ENCODE data around the gene SORL1-AS1.

The SORL1-AS1 gene

GRCh38 chr11:121499405-121499804, 46.6 kb upstream of the SORL1-AS1 start:
- Mint-ChIP-seq H3K27ac (no peak overlapping the region), H3K36me3 (peaks cover 18% of the 10 kb centered on the region), H3K4me3 (no peak overlapping the region), H3K27me3 (ENCODE audit: insufficient read depth, low read depth) (peaks cover 8% of the 10 kb centered on the region), H3K9me3 (peaks cover 6% of the 10 kb centered on the region), H3K4me1 (peaks cover 13% of the 10 kb centered on the region)
- peaks cover 6% of the 10 kb centered on the region for H3K79me2 ChIP-seq (ENCODE audit: low read depth)
- H3K4me1 ChIP-seq: peaks cover 34% of the 10 kb centered on the region
- H3K27ac ChIP-seq: no peak overlapping the region
- H2AFZ ChIP-seq (replicated peaks): no peak overlapping the region
- no peaks in the 10 kb centered on the region for H3K27me3 ChIP-seq
- TF ChIP-seq EZH2 (IDR thresholded peaks at IDR 0.05): no peak
- no peak for TF ChIP-seq EZH2phosphoT487 (IDR thresholded peaks at IDR 0.05)
- TF ChIP-seq CTCF (IDR thresholded peaks at IDR 0.05): no peak
- no peak overlapping the region for H3K4me3 ChIP-seq
- no peaks in the 10 kb centered on the region for H3K9me3 ChIP-seq (ENCODE audit: low read depth)
- H3K4me2 ChIP-seq: no peak overlapping the region
- H3K36me3 ChIP-seq: no peaks in the 10 kb centered on the region
- peaks cover 17% of the 10 kb centered on the region for H4K20me1 ChIP-seq (ENCODE audit: low read depth)
- no peak for DNase-seq (ENCODE audit: low spot score)
- H3F3A ChIP-seq (ENCODE audit: low read depth): peaks cover 52% of the 10 kb centered on the region
- H3K9ac ChIP-seq: no peak overlapping the region

GRCh38 chr11:121497176-121497998, 44.6 kb upstream of the SORL1-AS1 start:
- peak overlapping the region; percentile 10 for H3K27ac Mint-ChIP-seq
- no peaks in the 10 kb centered on the region for H3K9me3 ChIP-seq (ENCODE audit: low read depth)
- peaks cover 8% of the 10 kb centered on the region for H3K27me3 Mint-ChIP-seq (ENCODE audit: insufficient read depth, low read depth)
- no peak overlapping the region for H3K9ac ChIP-seq
- peaks cover 17% of the 10 kb centered on the region for H4K20me1 ChIP-seq (ENCODE audit: low read depth)
- no peak overlapping the region for H2AFZ ChIP-seq (replicated peaks)
- H3K36me3 Mint-ChIP-seq: peaks cover 18% of the 10 kb centered on the region
- H3K4me1 Mint-ChIP-seq: peaks cover 16% of the 10 kb centered on the region
- no peaks in the 10 kb centered on the region for H3K36me3 ChIP-seq
- peak; percentile 30 for TF ChIP-seq EZH2 (IDR thresholded peaks at IDR 0.05)
- peak; percentile 86 for TF ChIP-seq EZH2phosphoT487 (IDR thresholded peaks at IDR 0.05)
- TF ChIP-seq CTCF (IDR thresholded peaks at IDR 0.05): no peak
- no peak overlapping the region for H3K4me3 Mint-ChIP-seq
- H3K9me3 Mint-ChIP-seq: peaks cover 4% of the 10 kb centered on the region
- H3F3A ChIP-seq (ENCODE audit: low read depth): peaks cover 57% of the 10 kb centered on the region
- H3K4me1 ChIP-seq: peaks cover 44% of the 10 kb centered on the region
- peak overlapping the region; percentile 14 for H3K4me3 ChIP-seq
- H3K27ac ChIP-seq: peak overlapping the region; percentile 93
- no peaks in the 10 kb centered on the region for H3K27me3 ChIP-seq
- DNase-seq (ENCODE audit: low spot score): peak; percentile 89
- peaks cover 6% of the 10 kb centered on the region for H3K79me2 ChIP-seq (ENCODE audit: low read depth)
- H3K4me2 ChIP-seq: peak overlapping the region; percentile 68

GRCh38 chr11:121494355-121495099, 41.8 kb upstream of the SORL1-AS1 start:
- DNase-seq (ENCODE audit: low spot score): no peak
- H3K4me1 ChIP-seq: peaks cover 40% of the 10 kb centered on the region
- peaks cover 2% of the 10 kb centered on the region for H3K9me3 Mint-ChIP-seq
- peaks cover 17% of the 10 kb centered on the region for H4K20me1 ChIP-seq (ENCODE audit: low read depth)
- peaks cover 16% of the 10 kb centered on the region for H3K4me1 Mint-ChIP-seq
- H3K4me3 Mint-ChIP-seq: no peak overlapping the region
- no peaks in the 10 kb centered on the region for H3K27me3 ChIP-seq
- H3K27ac ChIP-seq: no peak overlapping the region
- no peaks in the 10 kb centered on the region for H3K9me3 ChIP-seq (ENCODE audit: low read depth)
- H3K27ac Mint-ChIP-seq: no peak overlapping the region
- peaks cover 56% of the 10 kb centered on the region for H3F3A ChIP-seq (ENCODE audit: low read depth)
- no peak overlapping the region for H3K4me2 ChIP-seq
- H3K36me3 ChIP-seq: no peaks in the 10 kb centered on the region
- no peak overlapping the region for H3K4me3 ChIP-seq
- peaks cover 16% of the 10 kb centered on the region for H3K36me3 Mint-ChIP-seq
- peaks cover 6% of the 10 kb centered on the region for H3K79me2 ChIP-seq (ENCODE audit: low read depth)
- TF ChIP-seq CTCF (IDR thresholded peaks at IDR 0.05) (no peak), EZH2phosphoT487 (IDR thresholded peaks at IDR 0.05) (no peak), EZH2 (IDR thresholded peaks at IDR 0.05) (no peak)
- peaks cover 8% of the 10 kb centered on the region for H3K27me3 Mint-ChIP-seq (ENCODE audit: insufficient read depth, low read depth)
- H2AFZ ChIP-seq (replicated peaks): no peak overlapping the region
- H3K9ac ChIP-seq: no peak overlapping the region
